GM21737 (cell line): ENCODE data around the gene GGA2.

ENCODE experiments used
- ATAC-seq: cut with Tn5 transposase; IDR thresholded peaks from one replicate; pipeline ENCODE4 v1.9.1; 2021; ENCODE audit warnings: mild to moderate bottlenecking, moderate library complexity; ENCODE audit not compliant: unreplicated experiment

GGA2 gene

DNA sequence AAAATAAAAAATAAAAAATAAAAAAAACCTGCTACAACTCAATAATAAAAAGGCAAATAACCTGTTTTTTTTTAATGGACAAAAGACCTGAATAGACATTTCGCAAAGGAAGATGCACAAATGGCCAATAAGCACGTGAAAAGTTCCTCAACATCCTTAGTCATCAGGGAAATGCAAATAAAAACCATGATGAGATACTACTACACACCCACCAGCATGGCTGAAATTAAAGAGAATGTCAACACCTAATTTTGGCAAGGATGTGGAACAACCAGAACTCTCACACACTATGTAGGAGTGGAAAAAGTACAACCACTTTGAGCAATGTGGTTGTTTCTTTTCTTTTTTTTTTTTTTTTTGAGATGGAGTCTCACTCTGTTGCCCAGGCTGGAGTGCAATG is 81.9 kb downstream of the GGA2 start:
- ATAC-seq = no peak

DNA sequence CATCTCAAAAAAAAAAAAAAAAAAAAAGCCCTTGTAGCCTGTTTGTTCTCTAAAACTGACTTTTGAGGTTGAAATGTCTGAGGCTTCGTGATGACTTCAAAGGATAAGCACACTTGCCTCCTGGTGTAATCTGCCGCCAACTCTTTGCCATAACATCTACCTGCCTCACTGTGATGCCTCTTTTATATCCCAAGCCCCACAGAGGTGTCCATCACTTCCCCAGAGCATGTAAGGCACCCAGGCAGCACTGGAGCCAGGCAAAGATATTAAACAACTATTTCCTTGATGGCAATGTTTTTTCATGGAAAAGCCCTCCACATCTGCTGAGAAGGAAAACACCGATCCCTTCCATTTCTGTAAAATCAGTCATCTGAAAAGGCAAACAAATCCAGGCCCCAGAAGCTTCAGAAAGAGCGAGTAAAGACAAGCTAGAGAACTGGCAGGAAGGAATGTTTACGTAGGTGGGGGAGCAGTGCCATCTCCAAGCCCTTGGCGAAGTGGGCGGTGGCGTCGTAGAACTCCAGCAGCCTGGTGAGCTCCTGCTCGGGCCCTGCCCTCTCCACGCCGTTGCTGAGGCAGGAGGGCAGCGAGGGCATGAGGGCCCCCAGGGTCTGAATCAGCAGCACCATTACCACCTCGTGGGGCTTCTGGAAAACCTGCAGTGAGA is 85.9 kb downstream of the GGA2 start:
- no peak for ATAC-seq

DNA sequence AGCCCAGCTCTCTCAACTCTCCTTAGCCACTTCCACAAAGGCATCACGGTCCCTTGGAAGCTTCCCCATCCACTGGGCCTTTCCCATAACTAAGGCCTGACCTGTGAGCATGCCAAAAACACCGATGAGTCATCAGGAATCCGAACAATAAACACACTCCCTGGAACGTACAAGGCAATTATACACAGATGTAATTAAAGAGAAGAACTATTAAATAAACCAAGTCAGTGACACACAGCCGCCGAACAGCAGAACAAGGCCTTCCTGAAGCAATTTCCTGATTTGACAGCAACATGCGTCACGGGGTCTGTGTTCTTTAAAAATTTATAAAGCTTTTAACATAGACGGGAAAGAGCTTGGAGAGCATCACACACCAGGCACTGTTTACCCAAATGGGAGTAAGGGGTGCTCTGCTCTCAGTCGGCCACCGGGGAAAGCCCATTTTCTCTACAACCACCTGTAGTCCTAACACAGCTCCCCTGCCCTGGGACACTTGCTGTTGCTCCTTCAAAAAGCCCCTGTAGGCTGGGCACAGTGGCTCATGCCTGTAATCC is 86.7 kb downstream of the GGA2 start:
- no peak for ATAC-seq

DNA sequence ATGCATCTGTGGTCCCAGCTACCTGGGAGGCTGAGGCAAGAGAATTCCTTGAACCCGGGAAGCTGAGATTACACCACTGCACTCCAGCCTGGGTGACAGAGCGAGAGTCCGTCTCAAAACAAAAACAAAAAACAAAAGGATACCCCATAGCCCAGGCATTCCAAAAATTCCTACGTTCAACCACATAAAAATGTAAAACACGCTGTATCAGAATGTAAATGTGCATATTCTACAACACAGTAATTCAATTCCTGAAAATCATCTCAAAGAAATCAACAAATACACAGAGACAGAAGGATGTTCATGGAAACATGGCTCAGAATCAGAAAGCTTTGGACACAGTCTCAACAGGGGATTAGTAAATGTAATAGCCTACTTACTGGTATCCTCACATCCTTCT is 90.3 kb downstream of the GGA2 start:
- no peak for ATAC-seq

DNA sequence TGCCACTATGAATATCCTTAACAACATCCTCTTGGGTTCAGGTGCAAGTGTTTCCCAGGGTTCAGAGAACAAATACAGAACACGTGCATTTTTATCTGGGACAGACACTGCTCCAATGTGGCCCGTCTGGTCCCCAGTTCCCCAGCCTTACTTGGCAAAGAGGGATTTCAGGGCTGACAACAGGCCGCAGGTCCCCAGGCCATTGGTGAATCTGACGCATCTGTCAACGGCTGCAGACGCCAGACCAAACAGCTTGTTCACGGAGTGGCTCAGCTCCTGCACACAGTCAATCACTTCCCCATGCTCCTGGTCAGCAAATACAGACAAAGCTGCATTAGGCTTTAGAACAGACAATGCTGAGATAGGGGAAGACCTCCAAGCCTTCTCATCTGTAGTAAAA is 93.5 kb downstream of the GGA2 start:
- ATAC-seq = no peak

DNA sequence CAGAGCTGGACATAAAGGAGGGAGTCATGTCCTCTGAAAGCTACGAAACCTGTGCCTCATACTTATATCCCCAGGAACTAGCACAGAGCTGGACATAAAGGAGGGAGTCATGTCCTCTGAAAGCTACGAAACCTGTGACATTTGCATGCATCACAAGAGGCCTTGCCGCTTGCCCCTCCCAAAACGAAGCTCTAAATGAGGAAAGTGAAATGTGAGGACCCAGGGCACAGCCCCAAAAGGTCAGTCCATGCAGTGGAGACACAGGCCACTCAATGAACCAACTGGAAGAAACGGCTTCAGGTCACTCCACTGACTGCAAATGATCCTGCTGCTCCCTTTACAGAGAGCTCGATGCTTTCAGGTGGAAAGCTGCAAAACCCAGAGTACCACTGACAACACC is 95.6 kb downstream of the GGA2 start:
- no peak for ATAC-seq
